Ammon's horn (tissue), 1 donor: ENCODE measurements around the gene BGLAP.
A peak's percentile ranks its signal among the peaks of the same experiment; 100 is the strongest.
"Not testable (repeated sequence)": the region's sequence is repeated elsewhere in the genome, so short reads cannot be mapped to it uniquely, and the experiment has no call there.

Source experiments
- DNase-seq: peaks from one replicate; pipeline ENCODE4 v3.0.0-alpha.2; 2016; ENCODE audit warnings: low spot score

The BGLAP gene

DNA sequence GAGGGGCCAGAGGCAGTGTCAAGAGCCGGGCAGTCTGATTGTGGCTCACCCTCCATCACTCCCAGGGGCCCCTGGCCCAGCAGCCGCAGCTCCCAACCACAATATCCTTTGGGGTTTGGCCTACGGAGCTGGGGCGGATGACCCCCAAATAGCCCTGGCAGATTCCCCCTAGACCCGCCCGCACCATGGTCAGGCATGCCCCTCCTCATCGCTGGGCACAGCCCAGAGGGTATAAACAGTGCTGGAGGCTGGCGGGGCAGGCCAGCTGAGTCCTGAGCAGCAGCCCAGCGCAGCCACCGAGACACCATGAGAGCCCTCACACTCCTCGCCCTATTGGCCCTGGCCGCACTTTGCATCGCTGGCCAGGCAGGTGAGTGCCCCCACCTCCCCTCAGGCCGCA is at the start of gene BGLAP:
Gene BGLAP (plus strand): TSS at position 259 of the 400 bp plus-strand sequence. CDS start 48 bp downstream, at position 307.
- no peak for DNase-seq

DNA sequence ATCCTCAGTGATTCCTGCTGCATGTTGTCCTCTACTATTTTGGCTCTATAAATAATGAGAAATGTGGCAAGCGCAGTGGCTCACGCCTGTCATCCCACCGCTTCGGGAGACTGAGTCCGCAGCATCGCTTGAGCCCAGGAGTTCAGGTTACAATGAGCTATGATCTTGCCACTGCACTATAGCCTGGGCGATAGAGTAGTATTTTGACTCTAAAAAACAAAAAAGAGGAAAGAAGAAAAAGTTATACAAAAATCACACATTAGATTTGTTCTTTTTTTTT is 48.8 kb upstream of the BGLAP start:
- DNase-seq, result no peak

DNA sequence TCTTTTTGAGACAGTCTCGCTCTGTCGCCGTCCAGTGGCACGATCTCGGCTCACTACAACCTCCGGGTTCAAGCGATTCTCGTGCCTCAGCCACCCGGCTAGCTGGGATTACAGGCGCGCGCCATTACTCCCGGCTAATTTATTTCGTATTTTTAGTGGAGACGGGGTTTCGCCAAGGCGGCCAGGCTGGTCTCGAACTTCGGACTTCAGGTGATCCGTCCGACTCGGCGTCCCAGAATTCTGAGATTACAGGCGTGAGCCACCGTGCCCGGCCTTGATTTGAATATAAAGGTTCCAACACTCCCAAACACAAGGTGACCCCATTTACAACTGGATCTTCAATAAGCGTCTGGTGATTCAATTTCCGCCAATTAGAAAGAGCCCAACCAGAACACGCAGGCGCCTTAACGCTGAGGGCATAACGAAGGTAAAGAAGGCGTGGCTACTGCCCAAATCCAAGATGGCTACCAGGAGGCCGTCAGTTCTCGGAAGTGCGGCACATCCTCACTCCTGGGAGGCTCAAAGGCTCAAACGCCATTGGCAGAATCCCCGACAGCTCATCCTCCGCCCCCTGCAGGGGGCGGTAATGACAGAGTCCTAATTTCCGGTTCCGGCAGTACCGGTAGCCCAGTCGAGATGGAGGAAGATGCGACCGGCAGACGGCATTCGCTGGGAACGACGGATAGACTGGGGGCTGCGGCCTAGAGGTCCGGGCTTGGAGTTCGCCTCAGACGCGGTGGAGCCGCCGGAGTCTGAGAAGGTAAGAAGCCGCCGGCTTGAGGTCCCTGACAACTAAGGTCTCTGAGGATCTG is 48.3 kb upstream of the BGLAP start, which contains the start of gene SLC25A44:
Gene SLC25A44 (plus strand): TSS at position 617 of the 812 bp plus-strand sequence. CDS start 5,744 bp downstream, outside the sequence.
- DNase-seq, result peak; percentile 99

DNA sequence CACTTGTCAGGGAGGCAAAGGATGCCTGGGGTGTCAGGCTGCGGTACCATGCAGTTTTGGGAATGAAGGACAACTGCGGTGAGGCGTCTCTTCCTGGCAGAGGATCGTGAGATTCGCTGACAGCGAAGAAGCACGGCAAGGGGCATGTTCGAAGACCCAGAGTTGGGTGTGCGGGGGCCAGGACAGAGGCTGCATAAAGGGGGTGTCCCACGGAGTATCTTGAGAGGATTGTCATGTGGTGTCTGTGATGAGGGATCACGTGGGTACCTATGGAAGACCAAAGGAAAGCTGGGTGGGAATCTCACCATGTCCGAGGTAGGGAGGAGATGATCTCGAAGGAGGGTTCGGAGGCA is 47.7 kb upstream of the BGLAP start:
- no peak for DNase-seq

DNA sequence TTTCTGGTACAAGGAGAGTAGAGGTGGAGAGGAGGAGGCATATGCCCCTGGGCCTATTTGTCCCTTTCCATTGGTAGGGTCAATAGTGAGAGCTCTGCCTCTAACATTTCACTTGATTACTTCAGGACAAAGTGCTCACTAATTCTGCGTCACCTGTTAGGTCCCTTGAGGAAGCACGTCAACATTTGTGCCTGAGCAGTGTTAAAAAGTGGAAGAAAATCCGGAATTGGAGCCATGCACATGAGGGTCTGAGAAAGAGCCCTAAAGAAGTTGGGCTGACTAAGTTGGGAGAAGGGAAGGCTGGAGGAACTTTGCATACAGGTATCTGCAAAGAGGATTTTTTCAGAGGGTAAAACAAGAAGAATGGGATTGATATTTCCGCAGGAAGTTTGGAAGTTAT is 46.1 kb upstream of the BGLAP start:
- DNase-seq, result no peak

DNA sequence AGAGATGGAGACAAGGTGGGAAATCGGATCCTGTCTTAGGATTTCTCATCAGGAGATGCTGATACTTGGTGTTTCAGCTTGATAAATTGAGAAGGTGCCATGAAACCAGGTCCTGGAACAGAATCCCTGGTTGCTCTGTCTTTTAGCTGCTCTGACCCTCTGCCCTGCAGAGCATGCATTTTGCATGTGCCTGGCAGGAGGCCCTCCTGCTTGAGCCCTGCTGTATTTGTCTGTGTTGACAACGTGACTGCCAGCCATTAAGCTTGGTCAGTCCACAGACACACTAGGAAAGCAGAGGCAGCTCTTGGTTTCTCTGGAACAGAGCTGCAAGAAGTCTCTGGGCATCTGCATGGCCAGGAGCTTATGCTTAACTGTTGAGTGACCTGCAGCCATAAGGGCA is 45.5 kb upstream of the BGLAP start:
- no peak for DNase-seq

DNA sequence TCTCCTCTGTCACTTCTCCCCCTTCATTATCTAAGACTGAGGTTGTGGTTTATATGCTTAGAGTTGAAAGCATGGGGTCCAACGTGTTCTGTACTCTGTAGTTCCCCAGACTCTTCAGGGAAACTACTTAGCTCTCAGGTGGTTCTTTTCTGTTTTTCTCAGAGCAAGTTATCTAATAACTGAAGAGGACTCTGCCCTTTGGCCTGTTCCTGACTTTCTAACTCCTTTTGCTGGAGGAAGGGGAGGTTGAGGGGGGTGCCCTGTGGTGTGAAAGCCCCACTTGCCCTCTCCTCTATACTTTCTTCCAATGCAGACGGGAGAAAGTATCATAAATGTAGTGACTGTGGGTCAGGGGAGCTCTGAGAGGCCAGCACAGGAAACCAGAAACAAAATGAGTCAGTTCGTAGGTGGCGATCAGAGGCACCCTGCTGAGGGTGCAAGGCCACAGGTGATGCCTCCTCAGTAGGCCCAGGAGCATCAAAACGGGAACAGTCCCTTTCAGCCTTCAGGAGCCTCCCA is 43.1 kb upstream of the BGLAP start:
- DNase-seq, result no peak

DNA sequence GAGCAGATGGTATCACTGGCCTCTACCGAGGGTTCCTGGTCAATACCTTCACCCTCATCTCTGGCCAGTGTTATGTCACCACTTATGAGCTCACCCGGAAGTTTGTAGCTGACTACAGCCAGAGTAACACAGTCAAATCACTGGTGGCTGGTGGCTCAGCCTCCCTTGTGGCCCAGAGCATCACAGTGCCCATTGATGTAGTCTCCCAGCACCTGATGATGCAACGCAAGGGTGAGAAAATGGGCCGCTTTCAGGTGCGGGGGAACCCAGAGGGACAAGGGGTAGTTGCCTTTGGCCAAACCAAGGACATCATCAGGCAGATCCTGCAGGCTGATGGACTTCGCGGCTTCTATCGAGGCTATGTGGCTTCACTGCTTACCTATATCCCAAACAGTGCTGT is 41.9 kb upstream of the BGLAP start:
- no peak for DNase-seq

DNA sequence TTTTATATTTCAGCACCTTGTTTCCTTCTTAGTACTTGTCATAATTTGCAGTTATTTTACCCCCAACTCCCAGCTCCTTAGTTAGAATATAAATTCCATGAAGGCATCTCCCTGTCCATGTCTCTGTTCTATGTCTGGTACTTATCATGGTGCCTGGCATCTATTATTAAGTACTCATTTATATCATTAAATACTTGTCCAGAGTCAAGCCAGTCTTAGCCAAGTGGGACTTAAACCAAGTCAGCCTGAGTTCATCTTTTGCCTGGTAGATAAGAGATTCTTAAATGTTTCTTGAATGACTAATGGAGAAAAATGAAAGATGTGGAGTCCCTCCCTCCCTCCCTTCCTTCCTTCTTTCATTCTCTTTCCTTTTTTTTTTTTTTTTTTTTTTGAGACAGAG is 38.7 kb upstream of the BGLAP start:
- DNase-seq, result no peak

DNA sequence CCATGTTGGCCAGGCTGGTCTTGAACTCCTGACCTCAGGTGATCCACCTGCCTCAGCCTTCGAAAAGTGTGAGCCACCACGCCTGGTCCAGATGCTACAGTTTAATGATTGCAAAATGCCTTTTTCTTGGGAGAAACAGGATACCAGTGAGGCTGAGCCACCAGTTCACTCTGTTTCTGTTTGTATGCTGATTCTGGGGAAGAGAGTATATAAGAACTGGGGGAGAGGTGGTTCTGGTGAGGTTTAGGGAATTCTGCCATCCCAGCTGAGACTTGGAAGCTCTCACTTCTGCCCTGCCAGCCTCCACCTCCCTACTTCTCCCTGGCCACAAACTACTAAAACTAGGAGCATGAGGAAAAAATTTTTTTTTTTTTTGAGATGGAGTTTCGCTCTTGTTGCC is 37.3 kb upstream of the BGLAP start:
- DNase-seq, result no peak

DNA sequence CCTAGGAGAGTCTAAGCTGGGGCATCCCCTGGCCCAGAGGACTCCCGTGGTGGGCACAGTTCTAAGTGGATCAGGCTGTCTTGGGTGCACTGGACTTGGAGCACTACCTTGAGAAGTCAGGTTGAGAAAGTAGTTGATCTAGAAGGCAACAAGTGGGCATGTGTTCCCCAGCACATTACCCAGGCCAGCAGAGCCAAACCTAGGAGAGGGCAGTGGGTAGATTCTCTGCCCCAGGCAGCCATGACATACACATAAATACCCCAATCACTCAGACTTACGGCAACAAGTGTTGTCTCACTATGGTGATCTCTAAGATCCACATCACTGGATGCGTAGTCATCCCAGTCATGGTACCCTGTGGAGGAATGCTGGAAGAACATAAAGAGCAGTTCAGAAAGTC is 30.7 kb upstream of the BGLAP start:
- DNase-seq, result no peak

DNA sequence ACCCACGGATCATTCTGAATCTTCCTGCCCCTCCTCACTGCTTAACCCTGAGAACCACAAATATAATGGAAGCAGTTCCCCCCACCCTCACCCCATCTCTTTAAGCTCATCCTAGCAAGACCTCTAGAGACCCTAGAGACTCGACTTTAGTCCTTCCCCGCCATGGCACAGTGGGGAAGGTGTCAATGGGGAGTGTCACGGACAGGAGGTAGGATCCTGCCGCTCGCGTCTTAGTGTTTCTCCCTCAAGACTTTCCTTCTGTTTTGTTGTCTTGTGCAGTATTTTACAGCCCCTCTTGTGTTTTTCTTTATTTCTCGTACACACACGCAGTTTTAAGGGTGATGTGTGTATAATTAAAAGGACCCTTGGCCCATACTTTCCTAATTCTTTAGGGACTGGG is 29.9 kb upstream of the BGLAP start:
- no peak for DNase-seq

DNA sequence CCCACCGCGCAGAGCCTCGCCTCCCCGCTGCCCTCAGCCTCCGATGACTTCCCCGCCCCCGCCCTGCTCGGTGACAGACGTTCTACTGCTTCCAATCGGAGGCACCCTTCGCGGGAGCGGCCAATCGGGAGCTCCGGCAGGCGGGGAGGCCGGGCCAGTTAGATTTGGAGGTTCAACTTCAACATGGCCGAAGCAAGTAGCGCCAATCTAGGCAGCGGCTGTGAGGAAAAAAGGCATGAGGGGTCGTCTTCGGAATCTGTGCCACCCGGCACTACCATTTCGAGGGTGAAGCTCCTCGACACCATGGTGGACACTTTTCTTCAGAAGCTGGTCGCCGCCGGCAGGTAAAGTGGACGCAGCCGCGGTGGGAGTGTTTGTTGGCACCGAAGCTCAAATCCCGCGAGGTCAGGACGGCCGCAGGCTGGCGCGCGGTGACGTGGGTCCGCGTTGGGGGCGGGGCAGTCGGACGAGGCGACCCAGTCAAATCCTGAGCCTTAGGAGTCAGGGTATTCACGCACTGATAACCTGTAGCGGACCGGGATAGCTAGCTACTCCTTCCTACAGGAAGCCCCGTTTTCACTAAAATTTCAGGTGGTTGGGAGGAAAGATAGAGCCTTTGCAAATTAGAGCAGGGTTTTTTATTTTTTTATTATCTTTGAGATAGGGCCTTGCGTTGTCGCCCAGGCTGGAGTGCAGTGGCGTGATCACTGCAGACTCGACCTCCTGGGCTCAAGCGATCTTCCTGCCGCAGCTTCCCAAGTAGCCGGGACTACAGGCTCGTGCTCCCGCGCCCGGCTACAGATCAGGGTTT is 28.9 kb upstream of the BGLAP start, which contains the start of gene PMF1:
Gene PMF1 (plus strand): TSS at position 175 of the 811 bp plus-strand sequence. CDS start 9 bp downstream, at position 184.
- DNase-seq, result peak; percentile 98

DNA sequence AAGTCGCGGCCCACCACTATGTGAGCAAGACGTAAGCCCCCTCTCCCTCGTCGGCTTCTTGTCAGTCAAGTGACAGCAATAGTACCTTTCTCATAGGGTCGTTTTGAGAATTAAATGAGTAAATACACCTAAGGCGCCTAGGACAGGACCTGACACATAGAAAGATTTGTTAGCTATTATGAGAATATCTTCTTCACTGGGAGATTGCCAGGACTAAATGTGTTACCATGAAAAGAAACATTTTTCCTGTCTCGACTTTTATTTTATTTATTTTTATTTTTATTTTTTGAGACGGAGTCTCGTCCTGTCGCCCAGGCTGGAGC is 28.4 kb upstream of the BGLAP start:
- DNase-seq, result no peak

DNA sequence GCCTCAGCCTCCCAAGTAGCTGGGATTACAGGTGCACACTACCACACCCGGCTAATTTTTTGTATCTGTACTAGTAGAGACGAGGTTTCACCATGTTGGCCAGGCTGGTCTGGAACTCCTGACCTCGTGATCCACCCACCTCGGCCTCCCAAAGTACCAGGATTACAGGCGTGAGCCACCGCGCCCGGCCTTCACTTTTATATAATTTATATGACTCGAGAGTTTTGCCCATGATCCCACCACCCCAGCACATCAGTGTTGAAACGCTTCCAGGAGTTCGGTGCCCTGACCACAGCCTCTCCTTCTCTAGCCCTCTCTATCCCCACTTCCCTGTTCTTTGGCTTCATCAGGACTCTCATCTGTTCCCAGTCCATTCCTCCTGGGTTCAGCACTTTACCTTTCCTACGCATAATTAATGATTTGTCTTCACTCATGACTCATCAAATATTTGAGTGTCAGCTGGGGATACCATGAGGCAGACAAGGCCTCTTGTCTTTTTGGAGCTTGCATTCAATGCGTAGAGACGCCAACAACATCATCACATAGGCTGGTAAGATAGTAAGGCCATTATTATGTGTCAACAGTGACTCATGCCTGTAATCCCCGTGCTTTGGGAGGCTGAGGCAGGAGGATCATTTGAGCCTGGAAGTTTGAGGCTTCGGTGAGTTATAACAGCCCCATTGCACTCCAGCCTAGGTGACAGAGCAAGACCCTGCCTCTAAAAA is 27.8 kb upstream of the BGLAP start:
- no peak for DNase-seq

DNA sequence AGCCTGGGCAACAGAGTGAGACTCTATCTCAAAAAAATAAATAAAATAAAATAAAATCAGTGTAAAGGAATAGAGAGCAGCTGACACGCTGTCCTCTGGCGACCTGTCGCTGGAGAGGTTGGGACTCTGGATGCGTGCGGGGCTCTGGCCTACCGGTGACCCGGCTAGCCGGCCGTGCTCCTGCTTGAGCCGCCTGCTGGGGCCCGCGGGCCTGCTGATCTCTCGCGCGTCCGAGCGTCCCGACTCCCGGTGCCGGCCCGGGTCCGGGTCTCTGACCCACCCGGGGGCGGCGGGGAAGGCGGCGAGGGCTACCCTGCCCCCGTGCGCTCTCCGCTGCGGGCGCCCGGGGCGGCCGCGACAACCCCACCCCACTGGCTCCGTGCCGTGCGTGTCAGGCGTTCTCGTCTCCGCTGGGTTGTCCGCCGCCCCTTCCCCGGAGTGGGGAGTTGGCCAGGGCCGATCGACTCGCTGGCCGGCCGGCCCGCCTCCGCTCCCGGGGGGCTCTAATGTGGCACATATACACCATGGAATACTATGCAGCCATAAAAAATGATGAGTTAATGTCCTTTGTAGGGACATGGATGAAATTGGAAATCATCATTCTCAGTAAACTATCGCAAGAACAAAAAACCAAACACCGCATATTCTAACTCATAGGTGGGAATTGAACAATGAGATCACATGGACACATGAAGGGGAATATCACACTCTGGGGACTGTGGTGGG is 25.5 kb upstream of the BGLAP start:
- DNase-seq, result not testable (repeated sequence)

DNA sequence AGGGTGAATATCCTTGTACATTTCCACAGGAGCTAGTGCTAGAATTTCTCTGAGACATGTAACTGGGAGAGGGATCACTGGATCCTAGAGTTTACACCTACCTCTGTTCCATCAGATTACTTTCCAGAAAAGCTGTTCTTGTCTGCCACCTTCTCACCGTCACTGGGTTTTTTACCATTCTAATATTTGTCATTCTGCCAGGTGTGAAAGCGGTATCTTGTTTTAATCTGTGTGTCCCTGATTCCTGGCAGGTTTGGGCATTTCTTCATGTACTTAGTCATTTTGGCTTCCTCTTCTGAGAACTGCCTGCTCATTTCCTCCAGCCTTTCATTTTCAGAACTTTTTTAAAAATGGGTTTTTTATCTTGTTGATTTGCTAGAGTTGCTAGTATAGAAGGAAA is 24.1 kb upstream of the BGLAP start:
- DNase-seq, result no peak

DNA sequence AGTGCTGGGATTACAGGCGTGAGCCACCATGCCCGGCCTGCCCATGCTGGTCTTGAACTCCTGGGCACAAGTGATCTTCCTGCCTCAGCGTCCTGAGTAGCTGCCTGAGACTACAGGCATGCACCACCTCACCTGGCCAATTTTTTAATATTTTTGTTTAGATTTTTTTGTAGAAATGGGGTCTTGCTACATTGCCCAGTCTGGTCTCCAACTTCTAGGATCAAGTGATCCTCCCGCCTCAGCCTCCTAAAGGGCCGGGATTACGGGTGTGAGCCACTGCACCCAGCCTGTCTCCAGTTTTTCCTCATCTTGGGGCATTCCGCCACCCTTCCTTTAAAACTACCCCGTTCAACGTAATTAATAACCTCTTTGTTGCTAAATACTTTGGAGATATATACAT is 21.8 kb upstream of the BGLAP start:
- DNase-seq, result no peak

DNA sequence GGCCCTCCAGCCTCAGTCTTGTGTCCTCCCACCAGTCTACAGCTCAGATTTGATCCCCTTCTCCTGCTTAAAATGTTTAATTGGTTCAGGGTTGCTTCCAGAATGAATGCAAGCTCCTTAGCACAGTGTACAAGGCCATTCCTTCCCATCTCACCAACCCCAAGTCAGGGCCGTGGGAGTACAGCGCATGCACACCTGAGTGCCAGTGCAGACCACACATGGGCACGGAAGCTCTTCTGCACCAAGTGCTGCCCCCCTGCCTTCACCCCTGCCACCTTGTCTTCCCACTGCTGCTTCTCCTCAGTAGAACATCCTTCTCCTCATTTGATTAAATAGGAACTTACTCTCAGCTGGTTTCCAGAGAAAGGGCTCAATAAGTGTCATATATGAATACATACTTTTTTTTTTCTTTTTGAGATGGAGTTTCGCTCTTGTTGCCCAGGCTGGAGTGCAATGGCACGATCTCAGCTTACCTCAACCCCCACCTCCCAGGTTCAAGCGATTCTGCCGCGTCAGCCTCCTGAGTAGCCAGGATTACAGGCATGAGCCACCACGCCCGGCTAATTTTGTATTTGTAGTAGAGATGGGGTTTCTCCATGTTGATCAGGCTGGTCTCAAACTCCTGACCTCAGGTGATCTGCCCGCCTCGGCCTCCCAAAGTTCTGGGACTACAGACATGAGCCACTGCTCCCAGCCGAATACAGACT is 19.8 kb upstream of the BGLAP start:
- no peak for DNase-seq

DNA sequence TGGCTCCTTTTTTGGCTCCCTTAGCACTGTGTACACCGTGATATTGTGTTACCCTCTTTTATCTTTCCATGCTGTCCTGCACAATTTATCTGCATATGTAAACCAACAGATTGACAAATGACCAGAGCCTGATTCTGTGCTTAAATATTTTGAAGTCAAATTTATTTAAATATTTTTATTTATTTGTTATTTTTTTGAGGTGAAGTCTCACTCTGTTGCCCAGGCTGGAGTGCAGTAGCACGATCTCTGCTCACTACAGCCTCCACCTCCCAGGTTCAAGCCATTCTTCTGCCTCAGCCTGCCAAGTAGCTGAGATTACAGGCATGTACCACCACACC is 16.3 kb upstream of the BGLAP start:
- DNase-seq, result no peak

DNA sequence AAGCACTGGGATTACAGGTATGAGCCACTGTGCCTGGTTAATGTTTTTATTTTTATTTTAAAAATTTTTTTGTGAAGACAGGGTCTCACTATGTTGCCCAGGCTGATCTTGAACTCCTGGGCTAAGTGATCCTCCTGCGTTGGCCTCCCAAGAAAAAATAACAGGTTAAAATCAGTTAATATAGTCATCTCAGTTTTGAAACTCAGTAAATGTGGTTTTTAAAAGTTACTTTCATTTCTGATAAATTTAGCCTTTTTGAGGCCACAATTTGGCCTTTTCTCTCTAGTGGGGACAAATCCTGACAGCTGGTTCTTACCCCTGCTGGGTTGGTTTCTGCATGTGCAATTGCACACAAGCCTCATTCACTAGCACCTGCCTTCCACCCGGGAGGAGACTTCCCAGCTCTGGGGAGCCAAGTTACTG is 15.9 kb upstream of the BGLAP start:
- DNase-seq, result no peak
